Cardiac septum (tissue), 1 donor: ENCODE data around the gene NME7. TPM values are rescaled to one million over a fixed set of nuclear protein-coding genes. Genes with fewer than 3 reads are reported as not detected.
"Not testable (repeated sequence)": the region's sequence is repeated elsewhere in the genome, so short reads cannot be mapped to it uniquely, and the experiment has no call there.

Experiments
- DNase-seq: peaks from one replicate; pipeline ENCODE4 v3.0.0-alpha.2; 2020; ENCODE audit warnings: low spot score
- intact Hi-C: fragments of 100-400 bp; cut with DNase I; formaldehyde crosslinking; loops from one replicate; pipeline ENCODE4 v1.14.0; 2022
- total RNA-seq: library from RNA; stranded (reverse); fragmentation: NEBNext Ultra II Directional; extraction: Animal tissue kit (Norgen Biotek cat#: 25700); gene quantifications from one replicate; pipeline ENCODE4 v1.2.1, GENCODE V29; 2021
- donor health status: DM: no; HTN: no; CAD: no.

The NME7 gene
- total RNA-seq, 1 donor from 2014 or later, result 9.8 TPM

GRCh38 chr1:169193191-169193850 is 174.3 kb downstream of the NME7 start:
- intact Hi-C loops, result loop anchor here (5.0 to 10.0 kb wide), 3 partner anchors 81 to 589 kb away; no protein-coding TSS in a partner anchor
- DNase-seq, result no peak

DNA sequence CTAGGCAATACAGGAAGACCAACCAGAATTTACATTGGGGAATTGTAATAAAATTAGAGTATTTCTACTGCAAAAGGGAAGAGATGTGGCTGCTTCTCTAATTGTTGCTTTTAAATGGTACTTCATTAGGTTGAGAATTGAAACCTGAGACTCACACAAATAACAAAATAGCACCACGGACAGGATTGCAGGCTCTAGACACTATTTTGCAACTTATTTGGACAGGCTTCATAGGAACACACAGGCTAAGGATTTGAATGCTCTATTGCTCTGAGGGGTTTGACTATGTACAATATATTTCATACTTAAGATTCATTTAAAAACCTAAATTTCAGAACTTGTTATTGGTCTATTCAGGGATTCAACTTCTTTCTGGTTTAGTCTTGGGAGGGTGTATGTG is 181.5 kb downstream of the NME7 start:
- no peak for DNase-seq
- intact Hi-C loops, result no loop called here

- DNase-seq, result no peak
- intact Hi-C loops, result no loop called here
Measured at GRCh38 chr1:169184812-169185211, 182.8 kb downstream of the NME7 start.

DNA sequence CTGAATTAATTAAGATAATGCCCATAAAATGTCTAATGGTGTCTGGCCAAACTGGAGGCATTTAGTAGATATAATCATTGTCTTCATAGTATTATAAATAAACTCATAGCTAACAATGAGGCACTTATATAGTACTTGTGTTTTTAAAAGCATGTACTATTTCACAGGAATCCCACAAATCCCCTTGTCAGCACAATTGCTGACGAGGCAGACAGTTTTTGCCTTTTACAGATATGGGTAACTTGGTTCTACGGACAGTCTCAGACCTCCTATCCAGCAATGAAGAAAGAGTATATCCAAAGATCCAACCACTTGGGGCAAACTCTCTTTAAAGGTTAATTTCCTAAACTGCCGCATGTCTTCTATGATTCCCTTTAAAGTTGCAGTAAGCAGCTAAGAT is 187.4 kb downstream of the NME7 start:
- intact Hi-C loops, result no loop called here
- DNase-seq, result no peak

DNA sequence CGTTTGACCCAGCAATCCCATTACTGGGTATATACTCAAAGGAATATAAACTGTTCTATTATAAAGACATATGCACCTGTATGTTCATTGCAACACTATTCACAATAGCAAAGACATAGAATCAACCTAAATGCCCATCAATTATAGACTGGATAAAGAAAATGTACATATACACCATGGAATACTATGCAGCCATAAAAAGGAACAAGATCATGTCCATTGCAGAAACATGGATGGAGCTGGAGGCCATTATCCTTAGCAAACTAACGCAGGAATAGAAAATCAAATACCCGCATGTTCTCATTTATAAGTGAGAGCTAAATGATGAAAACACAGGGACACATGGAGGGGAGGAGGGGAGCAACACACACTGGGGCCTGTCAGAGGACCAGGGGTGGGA is 188.2 kb downstream of the NME7 start:
- intact Hi-C loops, DNase-seq: not testable (repeated sequence)

DNA sequence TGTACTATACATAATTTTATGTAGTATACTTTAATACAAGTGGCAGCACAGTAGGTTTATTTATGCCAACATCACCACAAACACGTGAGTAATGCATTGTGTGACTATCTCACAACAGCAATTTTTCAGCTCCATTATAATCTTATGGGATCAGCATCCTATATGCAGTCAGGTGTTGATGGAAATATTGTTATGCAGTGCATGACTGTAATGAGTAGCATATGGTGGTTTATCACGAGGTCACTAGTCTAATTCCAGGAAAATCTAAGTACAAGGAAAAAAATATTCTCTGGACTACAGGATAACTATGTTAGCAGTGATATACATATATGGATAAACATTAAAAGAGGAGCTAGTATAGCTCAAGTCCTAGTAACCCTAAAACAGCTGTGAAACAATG is 192.1 kb downstream of the NME7 start:
- DNase-seq, result no peak
- intact Hi-C loops, result no loop called here

GRCh38 chr1:169163059-169163458 is 204.5 kb downstream of the NME7 start:
- intact Hi-C loops, result no loop called here
- no peak for DNase-seq

DNA sequence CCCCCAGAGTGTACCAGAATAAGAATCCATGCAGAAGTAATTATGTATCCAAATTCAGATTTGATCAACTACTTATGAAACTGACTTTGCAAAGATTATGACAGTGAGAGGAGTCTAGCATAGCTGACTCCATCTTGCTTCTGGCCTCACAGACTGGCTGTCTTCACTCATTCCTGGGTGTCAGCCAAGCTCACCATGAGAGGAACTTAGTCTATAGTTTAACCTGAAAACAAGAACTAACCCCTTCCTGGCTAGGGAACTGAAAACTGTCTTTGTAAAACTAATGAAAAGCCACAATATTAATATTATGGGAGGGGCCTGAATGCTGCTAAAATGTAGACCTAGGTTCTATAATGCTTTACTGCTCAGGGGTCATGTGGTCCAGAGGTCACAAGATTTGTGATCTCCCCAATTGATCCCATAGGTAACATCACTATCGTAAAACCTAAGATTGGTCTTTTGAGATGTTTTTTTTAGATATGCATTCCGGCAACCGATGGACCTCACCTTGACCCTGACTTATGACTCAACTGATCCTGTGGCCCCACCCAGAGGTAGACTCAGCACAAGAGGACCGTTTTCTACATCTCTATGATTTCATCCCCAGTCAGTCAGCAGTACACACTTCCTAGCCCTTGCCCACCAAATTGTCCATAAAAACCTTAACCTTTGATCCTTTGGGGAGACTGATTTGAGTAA is 206.0 kb downstream of the NME7 start:
- intact Hi-C loops, result no loop called here

DNA sequence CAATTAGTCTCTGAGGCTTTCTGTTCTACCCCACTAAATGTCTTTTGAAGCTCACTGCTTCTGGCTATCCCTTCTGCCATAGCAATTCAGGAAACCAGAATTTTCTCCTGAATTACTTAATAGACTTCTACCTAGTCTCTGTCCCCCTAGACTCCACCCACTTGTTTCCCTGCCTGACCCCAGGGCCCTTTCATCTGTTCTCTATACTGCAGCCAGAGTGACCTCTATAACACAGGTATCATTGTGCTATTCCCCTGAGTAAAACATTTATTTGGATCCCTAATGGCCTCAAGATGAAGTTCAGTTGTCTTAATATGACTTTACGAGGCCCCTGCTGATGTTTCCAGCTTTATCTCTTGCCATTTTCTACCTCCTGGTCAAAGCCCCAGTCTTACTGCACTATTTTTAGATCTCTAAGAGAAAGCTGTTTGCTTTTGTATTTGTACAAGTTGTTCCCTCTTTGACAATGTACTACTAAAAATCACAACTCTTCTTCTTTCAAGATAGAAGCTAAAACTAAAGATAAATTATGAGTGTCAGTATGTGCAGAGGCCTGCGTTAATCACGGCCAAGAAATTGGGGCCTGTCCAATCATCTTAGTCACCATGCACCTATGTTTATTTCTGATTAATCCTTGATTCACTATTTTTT is 206.6 kb downstream of the NME7 start:
- intact Hi-C loops, result no loop called here
- DNase-seq, result no peak

More for the DNA sequence above, 206.0 kb downstream of the NME7 start:
- no peak for DNase-seq

DNA sequence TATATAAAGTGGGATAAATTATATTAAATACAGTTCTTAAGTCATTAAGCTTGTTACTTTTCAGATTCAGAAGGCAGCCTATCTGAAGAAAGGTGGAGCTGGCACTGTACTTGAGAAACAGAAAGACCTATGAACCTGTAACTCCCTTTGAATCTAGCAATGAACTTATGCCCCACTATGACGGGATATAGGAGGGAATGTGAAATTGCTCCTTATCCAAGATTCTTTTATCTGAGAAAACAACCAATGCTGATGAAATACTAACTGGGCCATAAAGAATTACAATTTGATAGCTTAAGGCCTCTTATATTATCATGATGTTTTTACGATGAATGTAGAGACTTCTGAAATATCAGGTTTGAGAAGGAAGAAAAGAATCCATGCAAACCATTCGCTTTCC is 211.0 kb downstream of the NME7 start:
- no peak for DNase-seq

DNA sequence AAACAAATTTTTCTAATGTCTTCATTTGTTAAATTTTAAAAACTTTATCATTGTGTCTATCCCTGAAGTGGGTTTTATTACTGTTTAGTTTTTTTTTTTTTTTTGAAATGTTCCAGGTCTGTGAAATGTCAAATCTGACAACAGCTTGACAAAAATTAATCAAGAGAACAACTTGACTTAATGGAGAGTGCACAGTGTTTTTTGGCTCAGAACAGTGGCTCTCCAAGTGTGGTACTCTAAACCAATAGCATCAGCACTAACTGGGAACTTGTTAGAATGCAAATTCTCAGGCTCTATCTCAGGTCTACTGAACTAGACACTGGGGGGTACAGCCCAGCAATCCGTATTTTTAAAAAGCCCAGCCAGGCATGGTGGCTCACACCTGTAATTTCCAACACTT is 211.9 kb downstream of the NME7 start:
- intact Hi-C loops, result no loop called here
- no peak for DNase-seq

More for the DNA sequence above, 211.0 kb downstream of the NME7 start:
- intact Hi-C loops, result no loop called here

GRCh38 chr1:169151338-169151837 is 216.2 kb downstream of the NME7 start:
- intact Hi-C loops, result no loop called here

GRCh38 chr1:169150641-169151337 is 216.8 kb downstream of the NME7 start:
- no peak for DNase-seq
- intact Hi-C loops, result no loop called here

More at GRCh38 chr1:169151338-169151837, 216.2 kb downstream of the NME7 start:
- DNase-seq, result no peak

- intact Hi-C loops, result no loop called here
- DNase-seq, result no peak
Measured at GRCh38 chr1:169149555-169150286, 217.9 kb downstream of the NME7 start.

DNA sequence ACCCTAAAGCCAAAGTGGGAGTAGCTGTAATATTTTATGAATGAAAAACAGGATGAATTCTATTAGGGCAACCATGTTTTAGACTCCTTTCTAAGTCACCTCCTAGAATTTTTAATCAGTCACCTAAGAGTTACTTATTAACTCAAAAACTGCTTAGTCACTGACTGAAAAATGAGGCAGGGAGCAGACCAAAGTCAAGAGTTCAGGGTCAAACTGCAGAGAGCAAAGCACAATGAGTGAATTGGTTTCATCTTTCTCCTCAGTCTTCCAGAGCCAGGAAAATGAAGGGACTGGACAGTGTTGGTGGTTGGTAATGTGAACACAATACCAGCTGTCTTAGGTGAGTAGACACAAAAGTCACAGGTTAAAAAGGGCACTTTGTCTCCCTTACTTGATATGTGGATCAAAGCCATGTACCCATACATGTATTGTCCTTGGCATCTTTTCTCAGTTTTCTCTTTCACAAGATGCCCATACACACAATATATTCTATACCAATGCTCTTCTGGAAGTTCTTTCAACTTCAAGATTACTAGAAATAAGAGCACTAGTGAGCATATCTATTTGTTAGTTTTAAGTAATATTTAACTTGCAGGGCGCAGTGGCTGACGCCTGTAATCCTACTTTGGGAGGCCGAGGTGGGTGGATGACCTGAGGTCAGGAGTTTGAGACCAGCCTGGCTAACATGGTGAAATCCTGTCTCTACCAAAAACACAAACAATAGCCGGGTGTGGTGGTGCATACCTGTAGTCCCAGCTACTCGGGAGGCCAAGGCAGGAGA is 218.9 kb downstream of the NME7 start:
- DNase-seq, result no peak
- intact Hi-C loops, result no loop called here

DNA sequence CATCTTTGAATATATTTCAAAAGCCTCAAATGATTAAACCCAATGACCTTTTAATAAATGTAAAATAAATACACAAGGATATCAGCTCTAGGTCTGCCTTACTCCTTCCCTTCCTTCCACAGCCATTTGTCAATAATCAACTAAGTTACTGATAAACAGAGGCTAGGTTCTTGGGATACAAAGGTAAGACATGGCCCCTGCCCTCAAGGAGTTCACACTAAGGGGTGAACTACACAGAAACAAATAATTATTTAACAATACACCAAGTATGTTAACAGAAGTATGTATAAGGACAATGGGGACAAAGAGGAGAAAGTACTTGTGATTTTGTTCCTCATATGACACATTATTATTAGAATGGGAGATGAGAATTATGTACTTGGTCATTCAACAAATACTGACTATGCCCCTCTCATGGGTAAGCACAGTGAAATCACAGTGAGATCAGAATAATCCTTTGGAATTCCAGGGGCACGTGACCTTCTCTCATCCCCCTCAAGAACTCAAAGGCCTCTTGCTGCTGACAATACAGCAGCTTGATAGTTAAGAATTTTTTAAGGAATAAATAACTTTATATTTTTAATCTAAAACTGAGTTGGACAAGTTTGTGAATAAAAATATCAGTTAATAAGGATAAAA is 220.9 kb downstream of the NME7 start:
- intact Hi-C loops, result no loop called here
- DNase-seq, result no peak

DNA sequence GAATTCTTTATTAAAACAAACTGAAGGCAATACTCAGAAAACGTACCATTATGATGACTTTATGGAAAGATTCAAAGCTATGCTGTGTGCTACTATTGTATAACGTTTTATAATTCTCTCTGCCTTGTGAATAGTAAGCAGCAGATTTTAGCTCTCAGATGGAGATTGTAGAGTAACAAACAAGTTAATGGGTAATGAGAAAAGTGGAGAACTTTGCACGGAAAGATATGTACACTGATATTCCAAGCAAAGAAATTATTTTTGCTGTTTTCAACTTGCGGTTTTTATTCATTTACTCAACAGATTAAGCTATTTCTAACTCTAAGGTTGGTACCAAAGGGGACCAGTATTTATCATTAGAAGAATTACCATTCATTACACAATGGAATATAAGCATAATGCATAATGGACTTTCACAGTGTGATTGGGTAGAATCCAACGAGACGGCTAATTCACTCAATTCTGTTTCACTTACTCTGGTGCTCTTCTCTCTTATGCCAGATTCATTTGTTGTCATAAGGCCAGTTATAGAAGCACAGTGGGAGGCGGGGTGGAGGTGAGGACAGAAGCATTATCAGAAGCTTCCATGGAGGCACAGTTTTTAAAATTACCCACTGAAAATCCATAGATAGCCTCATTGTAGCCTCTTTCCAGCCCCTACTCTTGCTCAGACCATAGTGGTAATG is 222.5 kb downstream of the NME7 start:
- intact Hi-C loops, result no loop called here
- no peak for DNase-seq

DNA sequence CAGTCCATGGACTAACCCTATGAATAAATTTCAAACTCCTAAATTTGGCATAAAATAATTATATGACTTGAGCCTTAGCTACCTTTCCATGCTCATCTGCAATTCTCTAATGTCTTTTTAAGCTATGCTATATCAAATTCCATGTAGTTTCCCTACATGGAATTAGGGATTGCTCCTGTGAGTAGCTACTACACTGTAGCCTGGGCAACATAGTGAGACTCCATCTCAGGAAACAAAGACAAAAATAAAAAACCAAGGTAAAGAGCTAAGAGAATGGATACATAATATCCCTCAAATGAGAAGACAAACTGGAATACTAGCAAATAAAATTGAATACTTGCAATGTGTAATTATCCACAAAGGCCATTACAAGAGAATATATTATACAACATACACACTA is 223.6 kb downstream of the NME7 start:
- no peak for DNase-seq

More for the DNA sequence above, 223.6 kb downstream of the NME7 start:
- intact Hi-C loops, result no loop called here
